ENCODE results near the gene PSPH. TPM values are rescaled to one million over a fixed set of nuclear protein-coding genes. Genes with fewer than 3 reads are reported as not detected.

PSPH gene
- total RNA-seq: 56.2 and 80.5 TPM in 2 replicates

DNA sequence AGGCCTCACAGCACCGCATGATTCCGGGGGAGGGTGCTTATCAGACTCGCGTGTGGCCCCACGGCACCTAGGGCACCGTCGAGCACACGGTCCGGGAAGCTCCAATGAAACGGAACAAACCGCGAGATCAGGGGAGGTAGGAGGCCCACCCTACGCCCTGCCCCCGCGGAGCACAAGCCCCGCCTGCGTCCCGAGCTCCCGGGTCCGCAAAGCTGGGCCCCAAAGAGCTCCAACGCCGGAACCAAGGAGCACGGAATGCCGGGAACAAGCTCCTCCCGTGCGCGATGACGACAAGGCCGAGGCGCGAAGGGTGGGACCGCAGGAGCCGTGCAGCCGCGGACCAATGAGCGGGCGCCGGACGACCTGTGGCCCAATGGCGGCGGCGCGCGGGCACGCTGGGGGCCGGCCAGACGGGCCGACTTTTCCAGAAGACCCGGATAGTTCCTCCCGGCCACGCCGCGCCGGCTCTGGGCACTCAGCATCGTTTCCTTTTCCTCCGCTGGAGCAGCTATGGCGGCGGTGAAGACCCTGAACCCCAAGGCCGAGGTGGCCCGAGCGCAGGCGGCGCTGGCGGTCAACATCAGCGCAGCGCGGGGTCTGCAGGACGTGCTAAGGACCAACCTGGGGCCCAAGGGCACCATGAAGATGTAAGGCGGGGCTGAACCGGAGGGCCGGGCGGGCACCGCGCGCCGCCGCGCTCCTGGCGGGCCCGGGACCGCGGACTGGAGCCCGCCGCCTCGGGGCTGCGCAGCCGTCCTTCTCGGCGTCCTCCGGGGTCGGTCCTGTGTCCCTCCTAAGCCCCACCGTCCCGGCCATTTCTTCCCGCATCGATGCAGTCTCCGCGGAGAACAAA is at the start of gene PSPH, which contains the start of gene CCT6A:
TSS of gene PSPH (minus strand) at position 106 of the 853 bp plus-strand sequence. CDS start 30,232 bp downstream, outside the sequence.
TSS of gene CCT6A (plus strand) at position 427 of the 853 bp plus-strand sequence. CDS start at position 511, 84 bp downstream.

DNA sequence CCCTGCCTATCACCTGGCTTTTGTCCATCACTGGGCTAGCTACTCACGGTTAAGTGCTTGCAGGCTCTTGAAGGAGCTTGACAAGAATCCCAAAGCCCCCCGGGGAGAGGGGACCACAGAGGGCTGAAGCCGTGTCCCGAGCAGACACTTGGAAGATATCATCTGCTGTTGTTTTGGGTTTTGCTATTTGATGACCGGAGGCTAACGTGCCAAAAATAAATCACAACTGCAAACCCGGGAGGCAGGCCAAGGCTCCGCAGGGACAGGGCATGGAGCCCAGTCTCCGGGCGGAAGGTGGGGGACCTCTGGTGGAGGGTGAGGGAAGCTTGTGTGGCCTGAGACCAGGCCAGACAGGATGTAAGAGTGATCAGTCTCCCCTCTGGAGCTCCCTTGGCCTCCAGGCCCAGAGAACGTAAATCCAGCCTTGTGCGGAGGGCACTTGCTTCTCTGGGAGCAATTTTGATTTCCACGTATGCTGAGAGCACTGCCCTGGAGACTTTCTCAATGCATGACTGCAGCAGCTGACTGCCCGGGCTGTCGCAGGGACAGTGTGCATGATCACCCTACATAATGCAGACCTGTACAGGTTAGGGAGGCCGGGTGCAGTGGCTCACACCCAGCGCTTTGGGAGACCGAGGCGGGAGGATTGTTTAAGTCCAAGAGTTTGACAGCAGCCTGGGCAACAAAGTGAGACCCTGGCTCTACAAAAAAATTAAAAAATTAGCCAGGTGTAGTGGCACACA is 41.7 kb upstream of the PSPH start, which contains the start of gene PHKG1:
TSS of gene PHKG1 (minus strand) at position 164 of the 743 bp plus-strand sequence. CDS start 4,011 bp downstream, outside the sequence.

DNA sequence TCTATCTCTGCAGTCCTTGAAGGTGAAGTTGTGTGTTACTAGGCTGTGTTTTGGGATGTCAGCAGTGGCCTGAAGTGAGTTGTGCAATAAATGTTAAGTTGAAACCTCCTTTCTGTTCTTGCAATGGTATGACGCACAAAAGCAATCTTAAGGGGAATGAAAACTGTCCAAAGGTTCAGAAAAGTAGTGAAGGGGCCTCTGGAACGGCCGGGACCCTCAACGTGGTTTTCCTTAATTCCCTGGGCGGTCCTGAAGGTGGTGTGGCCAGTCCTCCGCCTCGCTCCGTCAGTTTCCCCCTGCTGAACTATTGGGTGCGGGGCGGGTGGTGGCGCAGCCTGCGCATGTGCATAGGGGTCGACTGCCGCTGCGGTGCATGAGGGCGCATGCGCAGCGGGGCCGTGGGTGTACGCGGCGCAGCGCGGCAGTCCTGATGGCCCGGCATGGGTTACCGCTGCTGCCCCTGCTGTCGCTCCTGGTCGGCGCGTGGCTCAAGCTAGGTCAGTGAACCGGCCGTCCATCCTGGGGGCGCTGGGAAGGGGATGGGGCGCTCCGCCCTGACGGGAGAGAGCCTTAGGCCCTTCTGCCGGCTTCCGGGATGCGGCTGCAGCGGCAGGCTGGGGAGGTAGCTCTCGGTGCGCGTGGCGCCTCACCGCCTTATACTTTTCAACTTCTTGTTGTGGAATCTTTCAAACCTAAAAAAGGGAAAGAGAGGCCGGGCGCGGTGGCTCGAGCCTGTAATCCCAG is 12.8 kb upstream of the PSPH start, which contains the start of gene SUMF2:
TSS of gene SUMF2 (plus strand) at position 405 of the 744 bp plus-strand sequence. CDS start at position 431, 26 bp downstream.

DNA sequence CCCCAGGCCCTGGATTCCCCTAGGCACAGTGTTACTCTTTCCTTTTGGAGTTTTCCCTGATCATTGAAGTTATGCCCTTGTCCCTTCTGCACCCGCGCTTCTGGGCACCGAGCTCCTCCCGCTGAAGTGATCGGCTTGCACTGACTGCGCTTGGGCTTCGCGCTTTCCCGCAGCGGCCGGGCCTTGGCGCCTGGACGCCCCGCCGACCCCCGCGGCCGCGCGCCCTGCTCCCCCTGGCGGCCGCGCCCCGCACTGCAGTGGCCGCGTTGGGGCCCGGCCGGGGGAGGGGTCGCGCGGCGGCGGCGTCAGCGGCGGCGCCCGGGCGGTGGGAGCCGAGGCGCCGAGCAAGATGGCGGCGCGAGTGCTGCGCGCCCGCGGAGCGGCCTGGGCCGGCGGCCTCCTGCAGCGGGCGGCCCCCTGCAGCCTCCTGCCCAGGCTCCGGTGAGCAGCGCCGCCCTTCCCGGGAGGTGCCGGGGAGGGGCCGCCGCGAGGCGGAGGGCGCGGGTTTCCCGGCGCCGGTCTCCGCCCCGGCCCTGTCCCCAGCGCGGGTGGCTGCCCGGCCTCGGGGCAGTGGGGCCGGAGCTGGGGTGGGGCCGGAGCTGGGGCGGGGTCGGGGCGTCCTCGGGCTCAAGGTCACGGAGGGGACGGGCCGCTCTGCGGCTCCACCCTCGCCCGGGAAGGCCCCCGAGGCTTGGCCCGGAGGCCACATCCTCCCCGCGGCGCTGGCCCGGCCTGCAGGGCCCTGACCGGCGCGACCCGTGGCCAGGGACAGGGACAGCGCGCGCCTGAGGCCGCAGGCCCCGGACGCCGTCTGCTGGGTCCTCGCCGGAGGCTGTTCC is 86.8 kb downstream of the PSPH start, which contains the start of gene NIPSNAP2:
TSS of gene NIPSNAP2 (plus strand) at position 325 of the 839 bp plus-strand sequence. CDS start at position 350, 25 bp downstream.

Other genes with a start within 250 kb of the PSPH start
- not detected in 2 replicates for gene SEPTIN14, start 188.7 kb downstream of the PSPH start, total RNA-seq
- 1.3 TPM in 2 replicates for gene ZNF713, start 164.0 kb downstream of the PSPH start, total RNA-seq
- 14.6 and 15.4 TPM in 2 replicates for gene MRPS17, start 99.6 kb downstream of the PSPH start, total RNA-seq
- 30.0 and 34.0 TPM in 2 replicates for gene NIPSNAP2, start 86.9 kb downstream of the PSPH start, total RNA-seq
- gene CCT6A, start 321 bp upstream of the PSPH start, total RNA-seq: 185 and 191 TPM in 2 replicates
- 245 and 311 TPM in 2 replicates for gene SUMF2, start 12.8 kb upstream of the PSPH start, total RNA-seq
- 0.43 and 0.55 TPM in 2 replicates for gene PHKG1, start 41.5 kb upstream of the PSPH start, total RNA-seq
- gene CHCHD2, start 55.0 kb upstream of the PSPH start, total RNA-seq: 240 and 280 TPM in 2 replicates
- gene NUPR2, start 65.0 kb upstream of the PSPH start, total RNA-seq: not detected in 2 replicates